ENCODE data around the gene ARHGEF2. TPM values are rescaled to one million over a fixed set of nuclear protein-coding genes. Genes with fewer than 3 reads are reported as not detected.

ARHGEF2 gene
- total and polyA plus RNA-seq, 2 of the 13 experiments (the other 11 are each of a cell fraction or from before 2014, with no cell fraction given) = 16.1 to 32.1 TPM

DNA sequence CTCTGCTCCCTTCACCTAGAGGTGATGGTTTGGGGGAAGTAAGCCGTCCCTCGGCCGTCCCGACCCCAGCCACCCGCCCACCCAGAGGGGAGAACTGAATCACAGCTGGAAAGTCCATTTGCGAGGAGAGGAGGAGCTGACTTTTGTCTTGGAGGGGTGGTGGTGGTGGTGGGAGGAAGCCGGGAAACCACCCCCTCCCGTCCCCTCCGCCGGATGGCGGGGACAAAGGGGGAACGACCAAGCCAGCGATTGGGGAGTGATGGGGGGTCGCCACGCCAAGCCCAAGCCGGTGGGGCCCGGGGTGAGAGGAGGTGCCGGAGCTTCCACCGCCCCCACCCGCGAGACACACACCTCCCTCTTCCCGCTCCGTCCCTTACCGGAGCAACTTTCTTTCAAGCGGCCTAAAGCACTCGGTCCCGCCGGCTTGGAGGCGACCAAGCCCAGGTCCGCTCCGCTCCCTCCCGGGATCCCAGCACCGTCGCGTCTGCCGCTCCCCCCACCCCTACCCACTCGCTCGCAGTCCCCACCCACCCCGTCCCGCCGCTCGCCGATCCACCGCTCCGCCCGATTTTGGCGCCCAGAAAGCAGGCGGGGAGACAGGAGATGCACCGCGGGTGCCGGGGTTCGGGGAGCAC is 540 bp downstream of the ARHGEF2 start (continued):
- TF ChIP-seq, protein P1, sequence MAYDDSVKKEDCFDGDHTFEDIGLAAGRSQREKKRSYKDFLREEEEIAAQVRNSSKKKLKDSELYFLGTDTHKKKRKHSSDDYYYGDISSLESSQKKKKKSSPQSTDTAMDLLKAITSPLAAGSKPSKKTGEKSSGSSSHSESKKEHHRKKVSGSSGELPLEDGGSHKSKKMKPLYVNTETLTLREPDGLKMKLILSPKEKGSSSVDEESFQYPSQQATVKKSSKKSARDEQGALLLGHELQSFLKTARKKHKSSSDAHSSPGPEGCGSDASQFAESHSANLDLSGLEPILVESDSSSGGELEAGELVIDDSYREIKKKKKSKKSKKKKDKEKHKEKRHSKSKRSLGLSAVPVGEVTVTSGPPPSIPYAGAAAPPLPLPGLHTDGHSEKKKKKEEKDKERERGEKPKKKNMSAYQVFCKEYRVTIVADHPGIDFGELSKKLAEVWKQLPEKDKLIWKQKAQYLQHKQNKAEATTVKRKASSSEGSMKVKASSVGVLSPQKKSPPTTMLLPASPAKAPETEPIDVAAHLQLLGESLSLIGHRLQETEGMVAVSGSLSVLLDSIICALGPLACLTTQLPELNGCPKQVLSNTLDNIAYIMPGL (CRISPR knock-in tag; IDR thresholded peaks at IDR 0.05; ENCODE audit: borderline replicate concordance in 1 of 2, low read depth in 1 of 2) = no peak; a peak in 1 of 4 replicates
- TF ChIP-seq FOXK1 (CRISPR knock-in tag; IDR thresholded peaks at IDR 0.05; ENCODE audit: borderline replicate concordance, low read depth) (no peak), MAFG (CRISPR knock-in tag; IDR thresholded peaks at IDR 0.05) (no peak), ZNF101 (CRISPR knock-in tag; IDR thresholded peaks at IDR 0.05; ENCODE audit: borderline replicate concordance, low read depth) (no peak), ZMYM3 (CRISPR knock-in tag; IDR thresholded peaks at IDR 0.05) (no peak), IRX3 (CRISPR knock-in tag; IDR thresholded peaks at IDR 0.05; ENCODE audit: borderline replicate concordance, low read depth) (no peak), MBNL3 (CRISPR knock-in tag; conservative IDR thresholded peaks at IDR 0.05) (no peak), FOXP1 (IDR thresholded peaks at IDR 0.05) (no peak), FOXP1 (CRISPR knock-in tag; IDR thresholded peaks at IDR 0.05) (no peak), NR3C1 (CRISPR knock-in tag; IDR thresholded peaks at IDR 0.05) (no peak), NFATC3 (CRISPR knock-in tag; IDR thresholded peaks at IDR 0.05) (no peak), HNRNPUL1 (IDR thresholded peaks at IDR 0.05; ENCODE audit: low read depth, low read length) (no peak), KDM2A (CRISPR knock-in tag; IDR thresholded peaks at IDR 0.05; ENCODE audit: borderline replicate concordance, low read depth) (peak; percentile 7; the same call in 1 of the 2 replicates), ZNF749 (CRISPR knock-in tag; IDR thresholded peaks at IDR 0.05; ENCODE audit: borderline replicate concordance) (0 out of 2 replicates have a peak, but pooled peaks have one; percentile 19), HMG20A (CRISPR knock-in tag; IDR thresholded peaks at IDR 0.05; ENCODE audit: borderline replicate concordance) (no peak), GTF3A (CRISPR knock-in tag; conservative IDR thresholded peaks at IDR 0.05) (no peak), SMARCE1 (IDR thresholded peaks at IDR 0.05; ENCODE audit: borderline replicate concordance) (no peak), ZNF563 (CRISPR knock-in tag; IDR thresholded peaks at IDR 0.05) (no peak), MTA1 (CRISPR knock-in tag; IDR thresholded peaks at IDR 0.05; ENCODE audit: borderline replicate concordance) (0 out of 2 replicates have a peak, but pooled peaks have one; percentile 21), SALL2 (CRISPR knock-in tag; IDR thresholded peaks at IDR 0.05) (no peak), U2AF2 (IDR thresholded peaks at IDR 0.05; ENCODE audit: low read depth, low read length) (no peak), ZNF441 (CRISPR knock-in tag; IDR thresholded peaks at IDR 0.05; ENCODE audit: borderline replicate concordance) (no peak; the same call in 1 of the 2 replicates), ZSCAN12 (CRISPR knock-in tag; IDR thresholded peaks at IDR 0.05) (no peak), IRF2 (CRISPR knock-in tag; IDR thresholded peaks at IDR 0.05) (no peak)
- TF ChIP-seq, protein P2, sequence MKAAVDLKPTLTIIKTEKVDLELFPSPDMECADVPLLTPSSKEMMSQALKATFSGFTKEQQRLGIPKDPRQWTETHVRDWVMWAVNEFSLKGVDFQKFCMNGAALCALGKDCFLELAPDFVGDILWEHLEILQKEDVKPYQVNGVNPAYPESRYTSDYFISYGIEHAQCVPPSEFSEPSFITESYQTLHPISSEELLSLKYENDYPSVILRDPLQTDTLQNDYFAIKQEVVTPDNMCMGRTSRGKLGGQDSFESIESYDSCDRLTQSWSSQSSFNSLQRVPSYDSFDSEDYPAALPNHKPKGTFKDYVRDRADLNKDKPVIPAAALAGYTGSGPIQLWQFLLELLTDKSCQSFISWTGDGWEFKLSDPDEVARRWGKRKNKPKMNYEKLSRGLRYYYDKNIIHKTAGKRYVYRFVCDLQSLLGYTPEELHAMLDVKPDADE (CRISPR knock-in tag; IDR thresholded peaks at IDR 0.05) = no peak
- TF ChIP-seq, protein P3, sequence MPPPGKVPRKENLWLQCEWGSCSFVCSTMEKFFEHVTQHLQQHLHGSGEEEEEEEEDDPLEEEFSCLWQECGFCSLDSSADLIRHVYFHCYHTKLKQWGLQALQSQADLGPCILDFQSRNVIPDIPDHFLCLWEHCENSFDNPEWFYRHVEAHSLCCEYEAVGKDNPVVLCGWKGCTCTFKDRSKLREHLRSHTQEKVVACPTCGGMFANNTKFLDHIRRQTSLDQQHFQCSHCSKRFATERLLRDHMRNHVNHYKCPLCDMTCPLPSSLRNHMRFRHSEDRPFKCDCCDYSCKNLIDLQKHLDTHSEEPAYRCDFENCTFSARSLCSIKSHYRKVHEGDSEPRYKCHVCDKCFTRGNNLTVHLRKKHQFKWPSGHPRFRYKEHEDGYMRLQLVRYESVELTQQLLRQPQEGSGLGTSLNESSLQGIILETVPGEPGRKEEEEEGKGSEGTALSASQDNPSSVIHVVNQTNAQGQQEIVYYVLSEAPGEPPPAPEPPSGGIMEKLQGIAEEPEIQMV (CRISPR knock-in tag; IDR thresholded peaks at IDR 0.05; ENCODE audit: low read depth) = no peak
- TF ChIP-seq, protein P4, sequence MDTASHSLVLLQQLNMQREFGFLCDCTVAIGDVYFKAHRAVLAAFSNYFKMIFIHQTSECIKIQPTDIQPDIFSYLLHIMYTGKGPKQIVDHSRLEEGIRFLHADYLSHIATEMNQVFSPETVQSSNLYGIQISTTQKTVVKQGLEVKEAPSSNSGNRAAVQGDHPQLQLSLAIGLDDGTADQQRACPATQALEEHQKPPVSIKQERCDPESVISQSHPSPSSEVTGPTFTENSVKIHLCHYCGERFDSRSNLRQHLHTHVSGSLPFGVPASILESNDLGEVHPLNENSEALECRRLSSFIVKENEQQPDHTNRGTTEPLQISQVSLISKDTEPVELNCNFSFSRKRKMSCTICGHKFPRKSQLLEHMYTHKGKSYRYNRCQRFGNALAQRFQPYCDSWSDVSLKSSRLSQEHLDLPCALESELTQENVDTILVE (CRISPR knock-in tag; IDR thresholded peaks at IDR 0.05) = no peak

Data from HepG2 (cell line).